Peyer's patch (tissue), 4 donors: ENCODE measurements around the gene PCDH20.

Experiments
- CTCF ChIP-seq, 6 experiments: fragments of 450-650 bp in 4 of 6; fragments of 200-600 bp in 2 of 6; sonication (generic) in 1 of 6; IDR thresholded peaks; one replicate each; pipeline ENCODE4 v1.5.1; 2017 to 2019; ENCODE audit warnings: antibody characterized with exemption in 6 of 6, mild to moderate bottlenecking in 3 of 6, moderate library complexity in 1 of 6
- POLR2A ChIP-seq, 2 donors: fragments of 450-650 bp; IDR thresholded peaks; one replicate each; pipeline ENCODE4 v1.5.1; 2017; ENCODE audit warnings: antibody characterized with exemption in 2 of 2, mild to moderate bottlenecking in 2 of 2, moderate library complexity in 2 of 2

GRCh38 chr13:61417086-61417570, 1.5 kb upstream of the PCDH20 start:
- TF ChIP-seq CTCF (IDR thresholded peaks at IDR 0.05) (no peak), POLR2A (IDR thresholded peaks at IDR 0.05) (no peak)
